Stimulated activated CD4-positive, alpha-beta T cell treated with anti-CD3 and anti-CD28 coated beads, TNF-alpha, amount 100 ng/mL, for 48 hours (primary cell): ENCODE results near the gene B4GALT5.
"Not testable (repeated sequence)": the region's sequence is repeated elsewhere in the genome, so short reads cannot be mapped to it uniquely, and the experiment has no call there.

Experiments used
- DNase-seq, 3 donors: peaks; one replicate each; pipeline ENCODE4 v3.0.0-alpha.2; 2020; ENCODE audit warnings: low read depth in 3 of 3

The B4GALT5 gene

GRCh38 chr20:49713753-49714712 is at the start of gene B4GALT5:
Gene B4GALT5 (minus strand): TSS chr20:49713878. CDS start chr20:49713690, 188 bp downstream.
- peak; percentile 29 to 57 (median 38) for DNase-seq

- no peak for DNase-seq
These were observed 49.5 kb upstream of the B4GALT5 start for GRCh38 chr20:49762940-49763766.

- not testable (repeated sequence) for DNase-seq
These were observed 48.2 kb upstream of the B4GALT5 start for GRCh38 chr20:49761888-49762287.

- DNase-seq = no peak
These were observed 45.7 kb upstream of the B4GALT5 start for GRCh38 chr20:49759266-49759950.

GRCh38 chr20:49758781-49759180 is 45.1 kb upstream of the B4GALT5 start:
- no peak for DNase-seq

- DNase-seq = no peak
These were observed 43.9 kb upstream of the B4GALT5 start for GRCh38 chr20:49757597-49757996.

- no peak for DNase-seq
These were observed 42.6 kb upstream of the B4GALT5 start for GRCh38 chr20:49756241-49756640.

- no peak for DNase-seq
These were observed 40.9 kb upstream of the B4GALT5 start for GRCh38 chr20:49754596-49754995.

- no peak for DNase-seq
These were observed 39.5 kb upstream of the B4GALT5 start for GRCh38 chr20:49753133-49753532.

- no peak for DNase-seq
These were observed 38.7 kb upstream of the B4GALT5 start for GRCh38 chr20:49752201-49752903.

GRCh38 chr20:49751397-49751736 is 37.7 kb upstream of the B4GALT5 start:
- DNase-seq = no peak

- DNase-seq = no peak
These were observed 37.1 kb upstream of the B4GALT5 start for GRCh38 chr20:49750611-49751396.

- no peak for DNase-seq
These were observed 35.9 kb upstream of the B4GALT5 start for GRCh38 chr20:49749625-49750024.

- DNase-seq = no peak
These were observed 34.8 kb upstream of the B4GALT5 start for GRCh38 chr20:49748525-49748838.

- DNase-seq = no peak
These were observed 34.2 kb upstream of the B4GALT5 start for GRCh38 chr20:49747707-49748524.

GRCh38 chr20:49742948-49743347 is 29.3 kb upstream of the B4GALT5 start:
- DNase-seq = no peak

GRCh38 chr20:49741977-49742376 is 28.3 kb upstream of the B4GALT5 start:
- DNase-seq = no peak

- no peak for DNase-seq
These were observed 27.1 kb upstream of the B4GALT5 start for GRCh38 chr20:49740807-49741206.

- DNase-seq = no peak
These were observed 25.4 kb upstream of the B4GALT5 start for GRCh38 chr20:49739042-49739441.

GRCh38 chr20:49737260-49737659 is 23.6 kb upstream of the B4GALT5 start:
- DNase-seq = no peak
